GM18951 (cell line): Measurements from ENCODE around the gene BET1L.
"Not testable (repeated sequence)": the region's sequence is repeated elsewhere in the genome, so short reads cannot be mapped to it uniquely, and the experiment has no call there.

Experiments
- POLR2A ChIP-seq: IDR thresholded peaks from 4 replicates; pipeline ENCODE4 v1.6.1; 2011; ENCODE audit warnings: mild to moderate bottlenecking; ENCODE audit not compliant: insufficient read length, insufficient read depth; ENCODE audit errors: extremely low read depth
- in situ Hi-C: fragments of 300-500 bp; cut with MboI; formaldehyde crosslinking; loops from one replicate; pipeline ENCODE4 v1.12.0; 2022; ENCODE audit warnings: low sequenced_read_pairs, mixed read lengths, inconsistent platforms; ENCODE audit not compliant: unreplicated experiment

The BET1L gene

DNA sequence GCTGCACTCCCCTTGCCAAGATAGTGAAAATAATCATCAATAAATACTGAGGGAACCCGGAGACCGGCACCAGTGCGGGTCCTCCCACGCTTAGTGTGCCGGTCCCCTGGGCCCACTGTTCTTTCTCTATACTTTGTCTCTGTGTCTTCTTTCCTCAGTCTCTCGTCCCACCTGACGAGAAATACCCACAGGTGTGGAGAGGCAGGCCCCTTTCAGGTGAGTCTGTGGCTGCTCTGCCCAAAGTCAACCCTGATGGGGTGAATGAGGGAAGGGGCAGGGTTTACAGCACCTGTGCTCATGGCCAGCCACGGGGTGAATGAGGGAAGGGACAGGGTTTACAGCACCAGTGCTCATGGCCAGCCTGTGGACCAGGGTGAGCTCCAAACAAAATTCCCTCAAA lies 4.7 kb downstream of the BET1L start:
- in situ Hi-C loops, result no loop called here
- TF ChIP-seq POLR2A, result no peak

DNA sequence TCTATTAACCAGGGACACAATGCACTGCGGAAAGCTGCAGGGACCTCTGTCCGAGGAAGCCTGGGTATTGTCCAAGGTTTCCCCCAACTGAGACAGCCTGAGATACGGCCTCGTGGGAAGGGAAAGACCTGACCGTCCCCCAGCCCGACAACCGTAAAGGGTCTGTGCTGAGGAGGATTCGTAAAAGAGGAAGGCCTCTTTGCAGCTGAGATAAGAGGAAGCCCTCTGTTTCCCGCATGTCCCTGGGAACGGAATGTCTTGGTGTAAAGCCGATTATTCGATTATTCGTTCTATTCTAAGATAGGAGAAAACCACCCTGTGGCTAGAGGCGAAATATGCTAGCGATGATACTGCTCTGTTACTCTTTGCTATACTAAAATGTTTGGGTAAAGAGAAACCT lies 5.2 kb downstream of the BET1L start:
- no peak for TF ChIP-seq POLR2A
- in situ Hi-C loops, result no loop called here

DNA sequence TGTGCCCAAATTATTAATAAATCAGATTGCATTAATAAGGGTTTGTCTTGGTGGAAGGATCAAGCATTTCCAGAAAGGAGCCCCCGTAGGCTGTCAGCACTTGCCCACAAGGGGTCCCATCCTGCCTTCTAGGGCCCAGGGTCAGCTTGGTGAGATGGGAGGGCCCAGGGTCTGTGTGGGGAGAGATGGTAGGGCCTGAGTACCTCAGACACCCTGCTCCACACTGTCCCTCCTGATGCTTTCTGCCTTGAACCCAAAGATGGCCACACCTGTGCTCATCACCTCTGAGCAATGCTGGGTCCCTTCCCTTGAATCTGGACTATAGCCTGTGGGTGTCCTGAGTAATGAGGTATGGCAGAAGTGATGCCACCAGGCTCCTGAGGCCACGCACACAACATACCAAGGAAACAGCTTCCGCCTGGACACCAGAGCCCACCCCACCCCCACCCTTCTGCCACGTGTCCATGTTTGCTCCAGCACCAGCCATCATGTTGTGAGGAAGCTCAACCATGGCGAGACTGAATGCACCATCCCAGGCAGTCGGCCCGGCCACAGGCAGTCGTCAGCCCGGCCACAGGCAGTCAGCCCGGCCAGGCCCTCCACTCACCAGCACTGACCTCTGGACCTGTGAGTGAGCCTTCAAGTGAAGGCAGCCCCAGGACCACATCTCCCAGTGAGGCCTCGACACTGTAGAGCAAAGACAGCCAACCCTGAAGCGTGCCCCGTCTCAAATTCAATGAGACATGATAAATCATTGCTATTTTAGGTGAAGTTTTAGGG lies 6.8 kb downstream of the BET1L start:
- in situ Hi-C loops, result no loop called here
- no peak for TF ChIP-seq POLR2A

DNA sequence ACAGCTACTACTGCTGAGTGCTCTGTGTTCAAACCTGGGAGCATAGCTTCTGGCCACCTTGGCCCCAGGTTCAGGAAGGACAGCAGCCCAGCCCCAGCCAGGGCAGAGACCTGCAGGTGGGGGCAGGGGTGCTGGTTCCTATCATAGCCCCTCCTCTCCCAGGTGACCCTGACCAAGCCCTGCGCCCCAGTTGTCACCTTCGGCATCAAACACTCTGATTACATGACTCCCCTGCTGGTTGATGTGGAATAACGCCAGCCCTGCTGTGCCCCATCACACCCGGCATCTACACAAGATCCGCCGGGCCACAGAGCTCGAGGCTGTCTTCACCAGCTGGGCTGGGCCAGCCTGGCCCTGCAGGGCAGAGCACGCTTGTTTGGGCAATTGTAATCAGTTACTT lies 7.4 kb downstream of the BET1L start:
- TF ChIP-seq POLR2A, result no peak
- in situ Hi-C loops, result no loop called here

DNA sequence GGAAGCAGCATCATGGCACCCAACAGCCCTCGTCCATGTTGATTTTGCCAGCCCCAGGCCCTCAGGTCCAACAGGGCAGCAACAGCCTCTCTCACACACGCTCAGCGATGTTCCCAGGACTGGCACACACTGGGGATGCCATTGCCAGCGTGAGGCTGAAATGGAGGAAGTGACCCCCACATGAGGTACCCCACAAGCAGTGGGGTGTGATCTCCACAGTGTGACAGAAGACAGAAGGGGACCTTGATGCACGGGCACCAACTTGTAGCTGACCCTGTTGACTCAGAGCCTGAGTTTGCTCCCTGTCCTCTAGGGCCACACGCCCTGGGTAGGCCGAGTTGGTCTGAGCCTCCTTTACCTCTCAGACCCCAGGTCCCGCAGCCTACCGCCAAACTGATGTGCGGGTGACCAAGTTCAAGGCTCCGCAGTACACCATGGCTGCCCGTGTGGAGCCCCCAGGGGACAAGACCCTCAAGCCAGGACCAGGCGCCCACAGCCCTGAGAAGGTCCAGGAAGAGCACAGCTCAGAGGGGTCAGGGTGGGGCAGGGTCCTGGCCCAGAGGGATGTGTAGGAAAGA lies 8.1 kb downstream of the BET1L start:
- TF ChIP-seq POLR2A, result no peak
- in situ Hi-C loops, result no loop called here

DNA sequence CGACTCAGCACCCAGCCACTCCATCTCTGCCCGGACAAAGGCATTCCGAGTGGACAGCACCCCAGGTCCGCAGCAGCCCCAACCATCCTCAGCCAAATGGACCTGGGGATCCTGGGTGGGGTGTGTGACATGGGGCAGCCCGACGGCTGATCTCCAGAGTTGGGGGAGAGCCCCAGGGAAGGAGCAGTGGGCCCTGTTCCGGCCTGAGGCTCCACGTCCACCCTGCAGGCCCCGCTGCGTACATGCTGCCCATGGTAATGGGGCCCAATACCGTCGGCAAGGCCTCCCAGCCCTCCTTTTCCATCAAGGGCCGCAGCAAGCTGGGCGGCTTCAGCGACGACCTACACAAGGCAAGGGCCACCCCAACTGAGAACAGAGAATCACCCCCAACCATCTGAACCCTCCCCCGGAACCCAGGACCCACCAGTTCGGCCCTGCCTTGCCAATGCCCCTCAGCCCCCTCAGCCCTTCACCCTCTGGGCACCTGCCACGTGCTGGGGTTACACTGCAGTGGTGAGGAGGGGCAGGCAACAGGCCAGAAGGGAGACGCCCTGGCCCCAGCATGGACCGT lies 8.9 kb downstream of the BET1L start:
- in situ Hi-C loops, result no loop called here
- TF ChIP-seq POLR2A, result no peak

DNA sequence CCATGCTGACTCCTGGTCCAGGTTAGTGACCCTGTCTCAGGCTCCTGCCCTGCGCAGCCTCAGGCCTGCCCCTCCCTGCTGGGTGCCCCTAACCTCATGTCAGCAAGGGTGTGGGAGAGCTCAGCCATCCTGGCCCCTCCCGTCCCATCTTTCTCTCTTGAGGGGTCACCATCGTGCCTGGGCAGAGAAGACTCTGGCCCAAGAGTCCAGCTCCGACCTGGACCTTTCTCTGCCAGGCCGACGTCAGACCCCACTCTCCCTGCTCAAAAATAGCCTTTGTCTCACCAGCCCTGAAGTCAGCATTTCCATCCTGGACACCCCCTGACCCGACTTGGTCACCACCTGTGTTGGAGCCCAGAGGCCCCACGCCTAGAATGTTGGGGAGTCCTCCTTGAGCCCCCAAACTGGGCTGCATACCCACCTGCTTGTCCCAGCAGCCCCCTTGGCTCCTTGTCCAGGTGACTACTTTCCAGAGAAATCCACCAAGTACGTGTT lies 9.4 kb downstream of the BET1L start:
- in situ Hi-C loops, result no loop called here
- no peak for TF ChIP-seq POLR2A

DNA sequence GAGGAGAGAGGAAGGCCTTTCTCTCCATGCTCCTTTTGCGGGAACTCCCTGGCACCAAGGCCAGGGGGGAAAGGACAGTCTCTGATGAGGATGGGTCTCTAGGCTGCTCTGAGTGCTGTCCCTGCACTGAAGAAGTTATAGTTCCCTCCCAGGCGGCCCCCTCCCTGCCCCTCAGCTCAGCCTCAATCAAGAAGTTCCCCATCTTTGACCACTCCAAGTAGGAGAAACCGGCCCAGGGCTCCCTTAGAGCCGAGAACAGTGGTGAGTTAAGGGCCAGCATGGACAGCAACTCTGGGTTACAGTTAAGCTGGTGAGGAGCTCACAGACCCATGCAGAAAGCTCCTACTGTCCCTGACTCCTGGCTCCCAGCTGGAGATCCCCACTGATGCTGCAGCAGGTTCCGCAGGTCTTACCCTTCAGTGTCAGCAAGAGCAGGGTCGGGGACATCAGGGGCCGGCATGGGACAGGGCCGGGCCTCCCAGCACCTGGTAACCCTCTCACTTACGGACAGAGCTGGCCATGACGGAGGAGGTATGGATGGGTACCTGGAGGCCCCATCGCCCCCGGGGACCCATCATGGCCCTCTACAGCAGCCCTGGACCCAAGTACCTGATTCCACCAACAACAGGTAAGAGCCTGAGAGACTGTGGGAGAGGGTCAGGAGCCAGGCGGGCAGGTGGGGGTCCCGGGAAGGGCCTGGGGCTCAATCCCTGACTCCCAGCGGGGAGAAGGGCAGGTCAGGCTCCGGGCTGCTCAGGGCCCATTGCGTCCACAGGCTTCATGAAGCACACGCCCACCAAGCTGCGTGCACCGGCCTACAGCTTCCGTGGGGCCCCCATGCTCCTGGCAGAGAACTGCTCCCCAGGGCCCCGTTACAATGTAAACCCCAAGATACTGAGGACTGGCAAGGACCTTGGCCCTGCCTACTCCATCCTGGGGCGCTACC lies 10.1 kb downstream of the BET1L start:
- no peak for TF ChIP-seq POLR2A
- in situ Hi-C loops, result no loop called here

DNA sequence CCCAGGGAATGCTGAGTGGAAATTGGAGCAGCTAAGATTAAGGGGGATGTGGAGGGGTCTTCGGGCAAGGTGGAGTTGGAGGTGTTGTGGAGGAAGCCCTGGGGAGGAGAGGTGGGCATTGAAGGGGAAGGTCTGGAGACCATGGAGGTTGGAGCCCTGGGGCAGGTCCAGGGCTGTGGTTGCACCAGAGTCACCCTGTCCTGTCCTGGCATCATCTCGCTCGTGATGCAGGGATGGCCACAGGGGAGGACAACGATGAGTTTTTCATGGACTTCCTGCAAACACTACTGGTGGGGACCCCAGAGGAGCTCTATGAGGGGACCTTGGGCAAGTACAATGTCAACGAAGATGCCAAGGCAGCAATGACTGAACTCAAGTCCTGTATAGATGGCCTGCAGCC lies 13.7 kb downstream of the BET1L start:
- in situ Hi-C loops, result not testable (repeated sequence)

DNA sequence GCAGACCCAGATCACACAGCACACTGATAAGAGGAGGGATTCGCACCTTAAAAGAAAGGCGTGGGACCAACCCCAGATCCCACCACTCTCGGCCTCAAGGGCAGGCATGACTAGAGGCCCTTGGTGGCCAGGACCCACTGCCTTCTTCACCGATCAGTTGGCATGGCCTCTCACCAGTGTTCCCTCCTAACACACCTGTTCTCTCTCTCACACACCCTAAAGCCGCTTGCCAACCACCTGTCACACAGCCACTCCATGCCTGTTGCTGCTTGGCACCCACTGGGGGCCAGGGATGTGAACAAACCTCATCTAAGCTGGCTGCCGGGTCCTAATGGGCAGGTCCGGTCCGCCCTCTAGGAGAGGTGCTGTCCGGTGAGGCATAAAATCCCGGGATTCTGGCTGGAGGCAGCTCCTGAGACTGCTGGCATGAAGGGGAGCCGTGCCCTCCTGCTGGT lies 14.5 kb downstream of the BET1L start, which contains the start of gene SCGB1C1:
SCGB1C1 (plus strand) TSS at position 405 of the 455 bp plus-strand sequence; CDS start at position 427, 22 bp downstream.
- in situ Hi-C loops, result not testable (repeated sequence)

DNA sequence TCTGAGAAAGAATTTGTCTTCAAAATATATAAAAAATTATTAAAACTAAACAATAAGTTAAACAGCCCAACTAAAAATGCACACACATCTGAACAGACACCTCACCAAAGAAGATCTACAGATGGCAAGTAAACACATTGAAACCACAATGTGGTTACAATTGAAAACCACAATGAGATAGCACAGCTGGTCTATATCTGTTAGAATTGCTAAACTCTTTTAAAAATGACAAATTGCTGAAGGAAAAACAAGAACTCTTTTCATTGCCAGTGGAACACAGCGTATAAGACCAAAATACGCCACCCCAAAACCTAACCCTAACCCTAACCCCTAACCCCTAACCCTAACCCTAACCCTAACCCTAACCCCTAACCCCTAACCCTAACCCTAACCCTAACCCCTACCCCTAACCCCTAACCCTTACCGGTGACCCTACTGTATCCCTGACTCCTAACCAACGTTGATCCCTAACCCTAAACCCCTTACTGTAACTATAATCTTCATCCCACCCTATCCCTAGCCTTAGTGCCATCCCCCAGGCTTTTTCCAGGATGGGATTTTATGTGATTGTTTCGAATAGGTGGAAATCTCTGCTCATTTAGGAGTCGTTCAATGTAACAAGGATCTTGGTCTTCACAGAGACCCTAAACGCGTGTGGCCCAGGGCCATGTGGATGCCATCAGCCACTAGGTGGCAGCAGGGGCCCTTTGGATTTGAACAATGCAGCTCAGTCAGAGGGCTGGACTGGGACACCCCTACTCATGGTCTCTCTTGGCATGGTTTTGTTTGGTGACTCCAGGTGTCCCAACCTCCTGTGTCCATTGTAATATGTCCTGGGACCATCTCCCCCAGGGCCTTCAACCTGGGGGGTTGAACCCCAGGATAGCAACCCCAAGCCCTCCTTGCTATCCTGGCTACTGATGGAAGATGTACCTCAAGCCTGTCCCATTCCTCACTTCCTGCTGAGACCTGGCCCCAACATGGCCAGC lies 15.4 kb downstream of the BET1L start:
- in situ Hi-C loops, result not testable (repeated sequence)

DNA sequence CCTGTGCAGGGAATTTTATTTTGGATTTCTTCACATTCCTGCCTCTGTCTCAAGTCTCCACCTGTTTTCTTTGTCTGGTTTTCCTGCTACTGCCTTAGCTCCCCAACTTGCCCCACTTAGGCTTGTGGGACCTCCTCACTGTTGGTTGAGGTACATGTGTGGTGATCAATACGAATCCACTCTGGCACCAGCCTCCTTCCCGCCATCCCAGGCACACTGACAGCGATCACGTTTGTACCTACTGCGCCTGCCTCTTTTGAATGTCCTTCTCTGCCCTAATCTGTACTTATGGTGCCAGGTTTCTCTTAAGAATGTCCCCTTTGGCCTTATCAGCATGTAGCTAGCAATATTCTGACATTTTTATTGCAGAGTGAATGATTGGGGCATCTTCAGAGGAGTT lies 16.7 kb downstream of the BET1L start:
- in situ Hi-C loops, result not testable (repeated sequence)

DNA sequence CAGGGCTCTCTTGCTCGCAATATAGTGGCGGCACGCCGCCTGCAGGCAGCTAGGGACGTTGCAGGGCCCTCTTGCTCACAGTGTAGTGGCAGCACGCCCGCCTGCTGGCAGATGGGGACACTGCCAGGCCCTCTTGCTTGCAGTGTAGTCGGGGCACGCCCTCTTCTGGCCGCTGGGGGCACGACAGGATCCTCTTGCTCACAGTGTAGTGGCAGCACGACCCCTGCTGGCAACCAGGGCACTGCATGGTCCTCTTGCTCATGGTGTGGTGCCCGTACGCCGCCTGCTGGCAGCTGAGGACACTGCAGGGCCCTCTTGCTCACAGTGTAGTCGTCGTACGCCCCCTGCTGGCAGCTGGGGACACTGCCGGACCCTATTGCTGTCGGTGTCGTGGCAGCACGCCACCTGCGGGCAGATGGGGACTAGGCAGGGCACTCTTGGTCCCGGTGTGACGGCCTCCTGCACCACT lies 17.3 kb downstream of the BET1L start:
- in situ Hi-C loops, result not testable (repeated sequence)

DNA sequence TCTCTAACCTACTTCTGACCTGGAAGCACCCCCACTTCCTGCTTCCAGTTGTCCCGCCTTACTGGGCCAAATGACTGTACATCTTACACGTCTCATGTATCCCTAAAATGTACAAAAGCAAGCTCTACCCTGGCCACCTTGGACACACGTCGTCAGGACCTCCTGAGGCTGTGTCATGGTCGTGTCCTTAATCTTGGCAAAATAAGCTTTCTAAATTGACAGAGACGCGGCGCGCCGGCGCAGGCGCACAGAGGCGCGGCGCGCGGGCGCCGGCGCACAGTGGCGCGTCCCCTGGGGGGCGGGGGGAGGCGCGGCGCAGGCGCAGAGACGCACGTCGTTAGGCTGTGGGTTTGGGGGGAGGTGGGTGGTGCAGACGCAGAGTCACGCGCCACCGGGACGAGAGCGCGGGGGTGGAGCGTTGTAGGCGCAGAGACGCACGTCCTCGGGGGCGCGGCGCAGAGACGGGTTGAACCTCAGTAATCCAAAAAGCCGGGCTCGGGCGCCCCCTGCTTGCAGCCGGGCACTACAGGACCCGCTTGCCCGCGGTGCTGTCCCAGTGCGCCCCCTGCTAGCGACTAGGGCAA lies 17.9 kb downstream of the BET1L start:
- in situ Hi-C loops, result not testable (repeated sequence)

DNA sequence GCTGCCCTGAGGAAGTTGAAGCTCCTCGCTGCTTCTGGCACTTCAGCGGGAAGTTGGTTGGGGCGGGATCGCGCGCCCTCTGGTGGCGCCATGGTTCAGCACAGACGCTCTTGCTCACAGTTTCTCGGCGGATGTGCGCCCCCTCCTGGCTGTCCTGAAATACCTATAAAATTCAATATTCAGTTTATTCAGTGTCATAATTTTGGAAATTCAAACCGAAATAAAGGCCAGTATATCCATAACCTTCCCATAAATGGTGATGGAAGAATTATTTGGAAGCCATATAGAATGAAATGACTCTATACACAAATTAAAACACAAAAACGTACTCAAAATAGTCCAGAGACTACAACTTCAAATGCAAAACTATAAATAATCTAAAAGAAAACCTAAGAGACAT lies 27.0 kb downstream of the BET1L start:
- in situ Hi-C loops, result not testable (repeated sequence)
